Nephron (organoid): ENCODE measurements around the gene HDAC4.

Source experiments
- H3K27ac Mint-ChIP-seq, 3 experiments: 2 replicates each; pipeline ENCODE4 v1.8.0; 2020; ENCODE audit warnings: mixed read lengths in 3 of 3, mild to moderate bottlenecking in 2 of 3, moderate library complexity in 1 of 3
- H3K27me3 Mint-ChIP-seq: 2 replicates; pipeline ENCODE4 v1.8.0; 2021; ENCODE audit warnings: low read depth, mild to moderate bottlenecking, moderate library complexity, mixed read lengths
- H3K36me3 Mint-ChIP-seq: 2 replicates; pipeline ENCODE4 v1.8.0; 2020; ENCODE audit warnings: low read depth, mixed read lengths
- H3K4me1 Mint-ChIP-seq: 2 replicates; pipeline ENCODE4 v1.8.0; 2020; ENCODE audit warnings: mixed read lengths
- H3K4me3 Mint-ChIP-seq, 3 experiments: 2 replicates each; pipeline ENCODE4 v1.8.0; 2020; ENCODE audit warnings: mild to moderate bottlenecking in 3 of 3, mixed read lengths in 3 of 3, moderate library complexity in 2 of 3
- H3K9me3 Mint-ChIP-seq: 2 replicates; pipeline ENCODE4 v1.8.0; 2020; ENCODE audit warnings: mixed read lengths
- CTCF ChIP-seq, 3 experiments: fragments of 200-600 bp; sonication (generic); IDR thresholded peaks; one replicate each; pipeline ENCODE4 v1.5.0; 2021; ENCODE audit warnings: antibody characterized with exemption in 3 of 3; ENCODE audit not compliant: unreplicated experiment in 3 of 3

The HDAC4 gene

DNA sequence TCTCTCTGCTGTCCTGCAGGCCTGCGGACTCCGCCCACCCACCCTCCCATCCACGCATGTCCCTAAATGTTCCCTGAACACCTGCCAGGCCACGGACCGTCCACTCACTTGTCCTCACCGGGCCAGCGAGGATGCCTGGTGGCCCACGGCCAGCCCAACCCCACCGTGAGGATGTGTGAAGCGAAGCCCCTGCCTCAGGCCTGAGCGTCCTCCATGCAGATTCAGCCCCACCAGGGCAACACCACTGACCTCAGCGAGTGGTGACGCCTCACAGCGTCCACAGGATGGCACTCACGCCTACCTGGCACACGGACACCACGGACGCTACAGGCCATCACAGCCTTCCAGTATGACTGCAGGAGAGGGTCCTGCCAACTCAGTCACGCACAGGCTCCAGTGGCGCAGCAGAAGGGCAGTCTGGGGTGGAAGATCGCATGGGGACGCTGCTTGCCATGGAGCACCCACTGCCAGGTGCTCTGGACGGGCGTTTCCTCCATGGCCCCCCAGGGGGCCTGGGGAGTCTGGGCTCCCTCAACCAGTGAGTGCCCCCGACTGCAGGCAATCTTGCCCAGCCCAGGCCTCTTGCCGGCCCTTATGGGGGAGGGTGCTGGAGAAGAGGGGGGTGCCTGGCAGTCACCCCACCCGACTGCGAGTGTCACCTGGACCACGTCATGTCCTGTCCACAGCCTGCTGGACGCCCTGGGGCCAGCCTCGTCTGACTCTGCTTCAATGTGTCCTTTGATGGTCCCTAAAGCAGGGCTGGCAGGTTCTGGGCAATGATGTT lies 25.4 kb downstream of the HDAC4 start:
- no peaks in the 10 kb centered on the region for H3K9me3 Mint-ChIP-seq
- H3K4me3 Mint-ChIP-seq = no peak overlapping the region
- no peaks in the 10 kb centered on the region for H3K36me3 Mint-ChIP-seq
- H3K4me1 Mint-ChIP-seq = no peaks in the 10 kb centered on the region
- H3K27me3 Mint-ChIP-seq = no peaks in the 10 kb centered on the region
- TF ChIP-seq CTCF (IDR thresholded peaks at IDR 0.05; ENCODE audit: unreplicated experiment in 3 of 3) = no peak
- H3K27ac Mint-ChIP-seq = no peak overlapping the region

DNA sequence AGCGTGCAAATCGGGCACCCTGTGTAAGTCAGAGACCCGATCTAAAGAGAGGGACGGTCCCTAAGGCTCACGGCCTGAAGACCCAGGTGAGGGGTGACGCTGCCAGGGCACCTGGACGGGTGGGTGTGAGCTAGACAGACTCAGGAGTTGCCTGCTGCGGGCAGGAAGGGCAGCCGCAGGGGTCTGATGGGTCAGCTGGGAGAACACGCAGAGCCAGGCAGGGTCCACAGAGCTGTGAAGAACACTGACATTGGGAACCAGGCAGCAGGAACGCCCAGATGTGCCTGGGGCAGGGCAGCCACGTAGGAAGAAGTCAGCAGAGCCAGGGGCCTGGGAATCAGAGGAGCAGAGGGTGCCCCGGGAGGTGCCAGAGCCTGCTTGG lies 25.9 kb downstream of the HDAC4 start:
- no peaks in the 10 kb centered on the region for H3K9me3 Mint-ChIP-seq
- H3K27me3 Mint-ChIP-seq = no peaks in the 10 kb centered on the region
- H3K4me1 Mint-ChIP-seq = peaks cover under 1% of the 10 kb centered on the region
- no peak for TF ChIP-seq CTCF (IDR thresholded peaks at IDR 0.05; ENCODE audit: unreplicated experiment in 3 of 3)
- no peak overlapping the region for H3K4me3 Mint-ChIP-seq
- no peaks in the 10 kb centered on the region for H3K36me3 Mint-ChIP-seq
- no peak overlapping the region for H3K27ac Mint-ChIP-seq

DNA sequence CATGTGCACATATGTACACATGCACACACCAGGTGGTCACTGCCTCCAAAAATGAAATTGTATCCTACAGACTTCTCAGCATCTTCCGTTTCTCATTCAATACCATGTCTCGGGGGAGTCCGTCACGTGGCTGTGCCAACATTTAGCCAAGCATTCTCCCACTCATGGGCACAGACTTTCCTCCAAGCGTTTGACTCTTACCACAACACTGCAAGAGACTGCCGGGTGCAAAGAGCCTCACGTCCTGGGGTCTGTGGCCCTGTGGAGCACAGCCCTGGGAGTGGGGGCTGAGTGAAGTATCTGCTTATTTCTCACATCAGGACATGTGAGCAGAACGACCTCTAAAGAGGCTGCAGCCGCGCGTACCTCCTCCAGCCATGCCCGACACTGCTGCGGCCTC lies 28.0 kb downstream of the HDAC4 start:
- TF ChIP-seq CTCF (IDR thresholded peaks at IDR 0.05; ENCODE audit: unreplicated experiment in 3 of 3) = no peak
- no peaks in the 10 kb centered on the region for H3K27me3 Mint-ChIP-seq
- H3K36me3 Mint-ChIP-seq = peaks cover 3% of the 10 kb centered on the region
- H3K4me1 Mint-ChIP-seq = peaks cover 7% of the 10 kb centered on the region
- H3K27ac Mint-ChIP-seq = no peak overlapping the region
- H3K9me3 Mint-ChIP-seq = no peaks in the 10 kb centered on the region
- no peak overlapping the region for H3K4me3 Mint-ChIP-seq

GRCh38 chr2:239371726-239372686 lies 28.8 kb downstream of the HDAC4 start:
- Mint-ChIP-seq H3K27me3 (no peaks in the 10 kb centered on the region), H3K4me1 (peaks cover 7% of the 10 kb centered on the region), H3K27ac (no peak overlapping the region), H3K36me3 (peaks cover 3% of the 10 kb centered on the region), H3K9me3 (no peaks in the 10 kb centered on the region), H3K4me3 (no peak overlapping the region)
- no peak for TF ChIP-seq CTCF (IDR thresholded peaks at IDR 0.05; ENCODE audit: unreplicated experiment in 3 of 3)

- no peaks in the 10 kb centered on the region for H3K27me3 Mint-ChIP-seq
- TF ChIP-seq CTCF (IDR thresholded peaks at IDR 0.05; ENCODE audit: unreplicated experiment in 3 of 3) = no peak
- no peak overlapping the region for H3K4me3 Mint-ChIP-seq
- peaks cover 3% of the 10 kb centered on the region for H3K36me3 Mint-ChIP-seq
- H3K27ac Mint-ChIP-seq = no peak overlapping the region
- no peaks in the 10 kb centered on the region for H3K9me3 Mint-ChIP-seq
- peaks cover 12% of the 10 kb centered on the region for H3K4me1 Mint-ChIP-seq
Observed at GRCh38 chr2:239370876-239371725, 29.7 kb downstream of the HDAC4 start.
